Measurements from ENCODE around the gene RRP7A.
A peak's percentile ranks its signal among the peaks of the same experiment; 100 is the strongest.
"Not testable (repeated sequence)": the region's sequence is repeated elsewhere in the genome, so short reads cannot be mapped to it uniquely, and the experiment has no call there.

RRP7A gene

DNA sequence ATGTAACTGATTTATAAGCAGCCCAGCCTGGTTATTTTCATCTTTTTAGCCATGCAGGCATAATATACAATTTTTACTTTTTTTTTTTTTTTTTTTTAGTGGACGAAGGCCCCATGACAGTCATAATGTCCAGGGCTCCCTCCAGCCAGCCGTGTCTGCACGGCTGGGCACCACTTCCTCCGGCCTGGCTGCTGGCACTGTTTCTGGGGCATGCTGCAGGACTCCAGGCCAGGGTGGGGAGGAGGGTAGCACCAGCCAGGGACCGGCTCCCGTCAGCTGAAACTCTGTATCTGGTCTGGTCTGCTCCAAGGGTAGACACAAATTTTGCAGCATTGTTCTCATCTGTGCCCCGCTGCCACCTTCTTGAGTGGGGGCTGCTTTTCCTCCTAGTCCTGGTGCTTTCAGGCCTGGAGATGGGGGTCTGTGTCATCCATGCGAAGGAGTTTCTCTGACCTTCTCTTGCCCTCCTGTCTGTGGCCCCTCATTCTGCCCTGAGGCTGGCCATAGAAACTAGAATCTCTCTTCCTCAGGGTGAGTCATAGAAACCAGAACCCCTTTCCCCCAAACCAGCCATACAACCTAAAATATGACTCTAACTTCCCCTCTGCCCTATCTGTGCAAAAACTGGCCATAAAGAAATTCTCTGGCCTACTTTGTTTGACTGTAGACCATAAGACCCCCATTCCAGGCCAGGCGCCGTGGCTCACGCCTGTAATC, 9.2 kb upstream of the RRP7A start:
- no peak for TF ChIP-seq CTCF (IDR thresholded peaks at IDR 0.05; ENCODE audit: low read depth, low read length)
- no peak for DNase-seq (ENCODE audit: low read depth in 2 of 2)

GRCh38 chr22:42522546-42522945, 3.0 kb upstream of the RRP7A start:
- no peak for TF ChIP-seq CTCF (IDR thresholded peaks at IDR 0.05; ENCODE audit: low read depth, low read length)
- no peak overlapping the region for H3K4me3 ChIP-seq (replicated peaks in 1 of 2; ENCODE audit: low read depth in 2 of 2, low read length in 2 of 2)
- DNase-seq (ENCODE audit: low read depth in 2 of 2) = no peak

More for the DNA sequence above, 9.2 kb upstream of the RRP7A start:
- H3K4me3 ChIP-seq (replicated peaks in 1 of 2; ENCODE audit: low read depth in 2 of 2, low read length in 2 of 2) = no peak overlapping the region

- no peak for TF ChIP-seq CTCF (IDR thresholded peaks at IDR 0.05; ENCODE audit: low read depth, low read length)
- H3K4me3 ChIP-seq (replicated peaks in 1 of 2; ENCODE audit: low read depth in 2 of 2, low read length in 2 of 2) = no peak overlapping the region
Observed at GRCh38 chr22:42521228-42521546, 1.6 kb upstream of the RRP7A start.

DNA sequence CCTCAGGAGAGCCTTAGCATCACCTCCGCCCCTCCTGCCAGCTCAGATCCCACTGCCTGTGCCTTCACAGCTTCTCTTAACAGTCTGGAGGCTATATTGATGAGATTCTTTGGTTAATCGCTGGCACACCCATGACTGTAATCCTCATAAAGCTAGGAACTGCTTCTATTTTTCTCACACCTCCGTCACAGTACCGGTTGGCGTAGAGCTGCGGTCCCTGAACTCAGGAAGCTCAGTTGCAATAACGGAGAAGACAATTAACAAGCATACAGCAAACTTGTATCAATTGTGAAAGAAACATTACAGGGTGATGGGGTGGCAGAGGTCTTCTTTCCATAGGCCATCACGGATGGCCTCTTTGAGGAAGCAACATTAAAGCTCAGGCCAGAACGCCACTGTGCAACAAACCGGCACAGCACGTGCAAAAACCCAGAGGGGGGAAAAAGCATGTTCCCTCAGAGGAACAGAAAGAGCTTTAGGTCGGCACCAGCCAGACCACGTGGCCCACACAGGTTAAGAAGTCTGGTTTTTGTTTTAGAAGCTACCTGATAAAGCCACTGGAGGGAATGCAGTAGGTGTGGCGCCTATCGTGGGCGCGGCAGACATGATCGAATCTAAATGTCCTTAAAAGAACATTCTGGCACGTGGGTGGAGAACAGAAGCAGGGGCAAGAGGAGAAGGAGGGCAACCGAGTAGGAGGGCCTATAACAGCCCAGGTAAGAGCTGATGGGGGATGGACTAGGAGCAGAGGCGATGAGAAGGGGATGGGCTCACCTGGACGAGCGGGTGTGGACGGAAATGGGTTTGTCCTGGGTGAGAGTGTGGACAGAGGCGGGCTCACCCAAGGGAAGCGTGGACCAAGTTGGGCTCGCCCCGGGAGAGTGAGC, 715 bp downstream of the RRP7A start:
- peak overlapping the region; percentile 69 to 73 for H3K4me3 ChIP-seq (replicated peaks in 1 of 2; ENCODE audit: low read depth in 2 of 2, low read length in 2 of 2)
- not testable (repeated sequence) for DNase-seq (ENCODE audit: low read depth in 2 of 2)

More at GRCh38 chr22:42521228-42521546, 1.6 kb upstream of the RRP7A start:
- DNase-seq (ENCODE audit: low read depth in 2 of 2) = no peak

DNA sequence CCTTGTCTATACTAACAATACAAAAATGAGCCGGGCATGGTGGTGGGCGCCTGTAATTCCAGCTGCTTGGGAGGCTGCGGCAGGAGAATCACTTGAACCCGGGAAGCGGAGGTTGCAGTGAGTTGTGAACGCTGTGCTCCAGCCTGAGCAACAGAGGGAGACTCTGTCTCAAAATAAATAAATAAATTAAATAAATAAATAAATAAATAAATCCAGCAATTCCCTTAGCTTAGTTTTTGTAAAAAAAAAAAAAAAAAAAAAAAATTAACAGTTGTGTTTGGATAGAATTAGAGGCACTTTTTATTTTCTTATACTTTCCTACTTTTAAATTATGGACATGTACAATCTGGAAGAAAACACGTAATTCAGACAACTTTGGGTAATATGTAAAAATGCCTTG, 2.5 kb downstream of the RRP7A start:
- not testable (repeated sequence) for DNase-seq (ENCODE audit: low read depth in 2 of 2); H3K4me3 ChIP-seq (replicated peaks in 1 of 2; ENCODE audit: low read depth in 2 of 2, low read length in 2 of 2)

- H3K4me3 ChIP-seq (replicated peaks in 1 of 2; ENCODE audit: low read depth in 2 of 2, low read length in 2 of 2) = no peak overlapping the region
- no peak for DNase-seq (ENCODE audit: low read depth in 2 of 2)
- TF ChIP-seq CTCF (IDR thresholded peaks at IDR 0.05; ENCODE audit: low read depth, low read length) = no peak
Observed at GRCh38 chr22:42515896-42516295, 3.7 kb downstream of the RRP7A start.

GRCh38 chr22:42515304-42515703, 4.3 kb downstream of the RRP7A start:
- not testable (repeated sequence) for H3K4me3 ChIP-seq (replicated peaks in 1 of 2; ENCODE audit: low read depth in 2 of 2, low read length in 2 of 2); DNase-seq (ENCODE audit: low read depth in 2 of 2)

DNA sequence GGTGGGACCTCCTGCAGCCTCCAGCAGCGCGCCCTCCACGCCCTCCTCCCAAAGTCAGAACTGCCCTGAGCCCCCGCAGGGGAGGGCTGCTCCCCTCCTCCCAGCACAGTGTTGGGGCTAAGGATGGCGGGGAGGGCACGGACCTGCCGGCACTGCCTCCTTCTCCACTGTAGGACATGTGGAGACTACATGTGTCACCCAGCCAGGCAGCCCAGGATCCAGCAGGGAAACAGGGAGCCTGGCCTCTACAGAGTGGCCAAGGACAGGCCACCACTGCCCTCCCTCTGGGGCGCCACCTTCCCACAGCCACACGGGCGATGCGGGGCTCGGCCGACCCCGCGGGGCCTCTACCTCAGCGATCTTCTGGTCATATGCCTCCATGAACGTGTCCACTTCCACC, 5.3 kb downstream of the RRP7A start:
- DNase-seq (ENCODE audit: low read depth in 2 of 2); H3K4me3 ChIP-seq (replicated peaks in 1 of 2; ENCODE audit: low read depth in 2 of 2, low read length in 2 of 2): not testable (repeated sequence)

Data from cardiac fibroblast (primary cell).